ENCODE results near the gene COPB2. TPM values are rescaled to one million over a fixed set of nuclear protein-coding genes. Genes with fewer than 3 reads are reported as not detected.
"Not testable (repeated sequence)": the region's sequence is repeated elsewhere in the genome, so short reads cannot be mapped to it uniquely, and the experiment has no call there.

COPB2 gene
- total and polyA plus RNA-seq, 2 experiments from 2014 or later = 181 to 198 TPM

- H3K27ac ChIP-seq = no peak overlapping the region
- no peak overlapping the region for H3K4me3 ChIP-seq
- in situ Hi-C loops (cut with MboI) = no loop called here
- no peaks in the 10 kb centered on the region for H4K20me1 ChIP-seq (ENCODE audit: insufficient read depth)
- H3K4me1 ChIP-seq (ENCODE audit: insufficient read depth) = no peaks in the 10 kb centered on the region
- H3K9me2 ChIP-seq (ENCODE audit: insufficient read depth) = no peaks in the 10 kb centered on the region
- DNase-seq = no peak
- H3F3A ChIP-seq (ENCODE audit: insufficient read depth) = no peaks in the 10 kb centered on the region
- WGBS, 2 experiments (ENCODE audit: low coverage in 1 of 2, low lambda C conversion rate in 2 of 2, missing lambda C conversion rate in 2 of 2) = 80 to 93% methylated on average over 1 of the region's 1 CpG
- H3K9ac ChIP-seq = no peak overlapping the region
- H3K27me3 ChIP-seq (replicated peaks; ENCODE audit: insufficient read depth) = no peaks in the 10 kb centered on the region
- H3K36me3 ChIP-seq (ENCODE audit: low read depth) = no peaks in the 10 kb centered on the region
- H3K79me2 ChIP-seq (ENCODE audit: insufficient read depth) = no peaks in the 10 kb centered on the region
- no peak overlapping the region for H3K4me2 ChIP-seq (ENCODE audit: unreplicated experiment)
- TF ChIP-seq EZH2phosphoT487 (IDR thresholded peaks at IDR 0.05; ENCODE audit: insufficient read depth, low read depth) (no peak), EZH2 (IDR thresholded peaks at IDR 0.05; ENCODE audit: insufficient read depth, poor library complexity, severe bottlenecking) (no peak)
- no peak overlapping the region for H2AFZ ChIP-seq
- no peaks in the 10 kb centered on the region for H3K9me3 ChIP-seq (ENCODE audit: low read depth)
Observed at GRCh38 chr3:139421460-139421859, 32.0 kb upstream of the COPB2 start.

- Histone ChIP-seq H3K4me3 (no peak overlapping the region), H3K36me3 (ENCODE audit: low read depth) (no peaks in the 10 kb centered on the region), H3K27me3 (replicated peaks; ENCODE audit: insufficient read depth) (no peaks in the 10 kb centered on the region), H2AFZ (no peak overlapping the region), H3K4me1 (ENCODE audit: insufficient read depth) (no peaks in the 10 kb centered on the region), H3K9me2 (ENCODE audit: insufficient read depth) (no peaks in the 10 kb centered on the region), H3K9ac (no peak overlapping the region), H4K20me1 (ENCODE audit: insufficient read depth) (no peaks in the 10 kb centered on the region), H3F3A (ENCODE audit: insufficient read depth) (no peaks in the 10 kb centered on the region), H3K4me2 (ENCODE audit: unreplicated experiment) (no peak overlapping the region), H3K9me3 (ENCODE audit: low read depth) (no peaks in the 10 kb centered on the region), H3K79me2 (ENCODE audit: insufficient read depth) (no peaks in the 10 kb centered on the region), H3K27ac (no peak overlapping the region)
- no peak for DNase-seq
- TF ChIP-seq EZH2 (IDR thresholded peaks at IDR 0.05; ENCODE audit: insufficient read depth, poor library complexity, severe bottlenecking) (no peak), EZH2phosphoT487 (IDR thresholded peaks at IDR 0.05; ENCODE audit: insufficient read depth, low read depth) (no peak)
- in situ Hi-C loops (cut with MboI) = no loop called here
- 28 to 37% methylated on average over 1 of the region's 1 CpG for WGBS, 2 experiments (ENCODE audit: low coverage in 1 of 2, low lambda C conversion rate in 2 of 2, missing lambda C conversion rate in 2 of 2)
Observed at GRCh38 chr3:139421040-139421439, 31.6 kb upstream of the COPB2 start.

DNA sequence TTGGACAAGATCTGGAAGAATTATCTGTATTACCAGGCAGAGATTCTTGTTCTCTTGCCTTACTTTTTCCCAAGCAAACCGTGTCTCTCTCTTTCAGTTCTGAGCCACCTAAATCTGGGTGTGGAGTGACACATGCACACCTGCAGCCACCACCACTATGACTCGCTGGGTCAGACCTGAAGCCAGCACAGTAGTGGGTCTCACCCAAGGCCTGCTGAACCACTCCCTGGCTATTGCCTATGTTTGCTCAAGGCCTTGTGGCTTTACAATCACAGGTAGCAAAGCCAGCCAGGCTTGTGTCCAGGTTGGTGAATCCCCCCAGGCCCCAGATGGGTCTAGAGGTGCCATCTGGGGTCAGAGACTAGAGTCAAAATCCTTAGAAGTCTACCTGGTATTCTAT lies 28.7 kb upstream of the COPB2 start:
- H3K27me3 ChIP-seq (replicated peaks; ENCODE audit: insufficient read depth) = no peaks in the 10 kb centered on the region
- no peak for DNase-seq
- no peak overlapping the region for H3K4me2 ChIP-seq (ENCODE audit: unreplicated experiment)
- no peaks in the 10 kb centered on the region for H3K79me2 ChIP-seq (ENCODE audit: insufficient read depth)
- no peaks in the 10 kb centered on the region for H3K4me1 ChIP-seq (ENCODE audit: insufficient read depth)
- no peaks in the 10 kb centered on the region for H3K36me3 ChIP-seq (ENCODE audit: low read depth)
- H4K20me1 ChIP-seq (ENCODE audit: insufficient read depth) = no peaks in the 10 kb centered on the region
- H3K4me3 ChIP-seq = no peak overlapping the region
- in situ Hi-C loops (cut with MboI) = no loop called here
- 50 to 51% methylated on average over 2 of the region's 2 CpGs for WGBS, 2 experiments (ENCODE audit: low coverage in 1 of 2, low lambda C conversion rate in 2 of 2, missing lambda C conversion rate in 2 of 2)
- no peak overlapping the region for H3K9ac ChIP-seq
- no peaks in the 10 kb centered on the region for H3K9me2 ChIP-seq (ENCODE audit: insufficient read depth)
- TF ChIP-seq EZH2phosphoT487 (IDR thresholded peaks at IDR 0.05; ENCODE audit: insufficient read depth, low read depth) (no peak), EZH2 (IDR thresholded peaks at IDR 0.05; ENCODE audit: insufficient read depth, poor library complexity, severe bottlenecking) (no peak)
- H2AFZ ChIP-seq = no peak overlapping the region
- H3K27ac ChIP-seq = no peak overlapping the region
- H3K9me3 ChIP-seq (ENCODE audit: low read depth) = no peaks in the 10 kb centered on the region
- H3F3A ChIP-seq (ENCODE audit: insufficient read depth) = no peaks in the 10 kb centered on the region

DNA sequence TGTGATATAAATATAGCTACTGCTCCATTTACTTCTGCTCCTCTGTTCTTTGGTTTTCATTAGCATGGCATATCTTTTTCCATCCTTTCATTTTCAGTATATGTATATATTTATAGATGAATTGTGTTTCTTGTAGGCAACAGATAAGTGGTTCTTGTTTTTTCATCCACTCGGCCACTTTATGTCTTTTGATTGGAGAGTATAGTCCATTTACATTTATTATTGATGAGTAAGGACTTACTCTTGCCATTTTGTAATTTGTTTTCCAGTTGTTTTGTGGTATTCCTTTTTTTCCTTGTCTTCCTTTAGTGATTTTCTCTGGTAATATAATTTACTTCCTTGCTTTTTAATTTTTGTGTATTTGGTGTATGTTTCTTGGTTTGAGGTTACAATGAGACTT lies 26.8 kb upstream of the COPB2 start:
- Histone ChIP-seq H3K9me2 (ENCODE audit: insufficient read depth) (no peaks in the 10 kb centered on the region), H3K36me3 (ENCODE audit: low read depth) (no peaks in the 10 kb centered on the region), H3K27ac (no peak overlapping the region), H3K27me3 (replicated peaks; ENCODE audit: insufficient read depth) (no peaks in the 10 kb centered on the region), H2AFZ (no peak overlapping the region), H3K9me3 (ENCODE audit: low read depth) (no peaks in the 10 kb centered on the region), H3K4me3 (no peak overlapping the region), H4K20me1 (ENCODE audit: insufficient read depth) (no peaks in the 10 kb centered on the region), H3K9ac (no peak overlapping the region), H3F3A (ENCODE audit: insufficient read depth) (no peaks in the 10 kb centered on the region), H3K4me2 (ENCODE audit: unreplicated experiment) (no peak overlapping the region), H3K4me1 (ENCODE audit: insufficient read depth) (no peaks in the 10 kb centered on the region), H3K79me2 (ENCODE audit: insufficient read depth) (no peaks in the 10 kb centered on the region)
- DNase-seq = no peak
- TF ChIP-seq EZH2phosphoT487 (IDR thresholded peaks at IDR 0.05; ENCODE audit: insufficient read depth, low read depth) = no peak
- no peak for TF ChIP-seq EZH2 (IDR thresholded peaks at IDR 0.05; ENCODE audit: insufficient read depth, poor library complexity, severe bottlenecking)
- 52 to 56% methylated on average over 1 of the region's 1 CpG for WGBS, 2 experiments (ENCODE audit: low coverage in 1 of 2, low lambda C conversion rate in 2 of 2, missing lambda C conversion rate in 2 of 2)
- in situ Hi-C loops (cut with MboI) = no loop called here

DNA sequence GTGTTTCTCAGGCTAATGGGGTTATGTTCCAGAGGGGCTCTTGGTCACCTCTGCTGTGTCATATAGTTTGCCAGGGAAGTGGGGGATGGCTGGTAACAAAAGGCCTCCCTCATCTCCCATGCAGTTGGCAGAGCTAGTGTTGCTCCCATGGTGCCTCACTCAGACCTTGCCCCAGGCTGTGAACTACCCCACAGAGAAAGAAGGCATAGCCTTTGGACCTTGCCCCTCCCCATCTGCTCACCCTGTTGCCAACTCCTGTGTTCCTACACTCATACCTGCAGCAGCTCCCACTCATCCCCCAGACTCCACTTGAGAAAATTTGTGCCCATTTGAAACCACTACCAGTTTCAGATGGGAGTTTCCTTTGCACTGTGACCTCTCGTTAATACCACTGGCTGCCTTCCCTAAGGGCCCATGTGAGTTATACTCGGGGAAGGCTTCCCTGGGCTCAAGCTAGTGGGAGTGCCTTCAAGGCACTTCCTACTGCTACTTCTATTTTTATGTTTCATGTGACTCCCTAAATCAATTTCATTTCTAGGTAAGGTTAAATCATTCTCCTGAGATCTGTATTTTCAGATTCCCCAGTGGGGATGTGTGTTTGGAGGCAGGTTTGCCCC lies 25.3 kb upstream of the COPB2 start:
- Histone ChIP-seq H3K27me3 (replicated peaks; ENCODE audit: insufficient read depth) (no peaks in the 10 kb centered on the region), H3K36me3 (ENCODE audit: low read depth) (no peaks in the 10 kb centered on the region), H3K4me2 (ENCODE audit: unreplicated experiment) (no peak overlapping the region), H3F3A (ENCODE audit: insufficient read depth) (no peaks in the 10 kb centered on the region), H4K20me1 (ENCODE audit: insufficient read depth) (no peaks in the 10 kb centered on the region), H2AFZ (no peak overlapping the region), H3K4me1 (ENCODE audit: insufficient read depth) (no peaks in the 10 kb centered on the region), H3K9ac (no peak overlapping the region), H3K27ac (no peak overlapping the region), H3K9me2 (ENCODE audit: insufficient read depth) (no peaks in the 10 kb centered on the region), H3K4me3 (no peak overlapping the region), H3K9me3 (ENCODE audit: low read depth) (no peaks in the 10 kb centered on the region), H3K79me2 (ENCODE audit: insufficient read depth) (no peaks in the 10 kb centered on the region)
- TF ChIP-seq EZH2phosphoT487 (IDR thresholded peaks at IDR 0.05; ENCODE audit: insufficient read depth, low read depth) = no peak
- TF ChIP-seq EZH2 (IDR thresholded peaks at IDR 0.05; ENCODE audit: insufficient read depth, poor library complexity, severe bottlenecking) = no peak
- in situ Hi-C loops (cut with MboI) = no loop called here
- WGBS, 2 experiments (ENCODE audit: low coverage in 1 of 2, low lambda C conversion rate in 2 of 2, missing lambda C conversion rate in 2 of 2) = 43 to 45% methylated on average over 2 of the region's 2 CpGs
- DNase-seq = no peak

GRCh38 chr3:139412891-139413290 lies 23.4 kb upstream of the COPB2 start:
- H4K20me1 ChIP-seq (ENCODE audit: insufficient read depth); H3F3A ChIP-seq (ENCODE audit: insufficient read depth); H2AFZ ChIP-seq; H3K4me1 ChIP-seq (ENCODE audit: insufficient read depth); H3K9me2 ChIP-seq (ENCODE audit: insufficient read depth); DNase-seq; H3K4me2 ChIP-seq (ENCODE audit: unreplicated experiment); H3K27me3 ChIP-seq (replicated peaks; ENCODE audit: insufficient read depth); H3K9ac ChIP-seq; H3K4me3 ChIP-seq; in situ Hi-C loops (cut with MboI); H3K27ac ChIP-seq; H3K79me2 ChIP-seq (ENCODE audit: insufficient read depth); H3K9me3 ChIP-seq (ENCODE audit: low read depth); H3K36me3 ChIP-seq (ENCODE audit: low read depth): not testable (repeated sequence)

- 55 to 57% methylated on average over 2 of the region's 2 CpGs for WGBS, 2 experiments (ENCODE audit: low coverage in 1 of 2, low lambda C conversion rate in 2 of 2, missing lambda C conversion rate in 2 of 2)
- H3K4me2 ChIP-seq (ENCODE audit: unreplicated experiment); H3K27ac ChIP-seq; DNase-seq; H3K9ac ChIP-seq; in situ Hi-C loops (cut with MboI); H3K9me3 ChIP-seq (ENCODE audit: low read depth); H3K27me3 ChIP-seq (replicated peaks; ENCODE audit: insufficient read depth); H4K20me1 ChIP-seq (ENCODE audit: insufficient read depth); H3K4me3 ChIP-seq; H3K79me2 ChIP-seq (ENCODE audit: insufficient read depth); H3K36me3 ChIP-seq (ENCODE audit: low read depth); H3F3A ChIP-seq (ENCODE audit: insufficient read depth); H2AFZ ChIP-seq; H3K9me2 ChIP-seq (ENCODE audit: insufficient read depth); H3K4me1 ChIP-seq (ENCODE audit: insufficient read depth): not testable (repeated sequence)
Observed at GRCh38 chr3:139401155-139401554, 11.7 kb upstream of the COPB2 start.

All from GM23248 (cell line).